GM18909 (cell line): Measurements from ENCODE around the gene KRTAP4-5.
"Not testable (repeated sequence)": the region's sequence is repeated elsewhere in the genome, so short reads cannot be mapped to it uniquely, and the experiment has no call there.

Experiments used
- ATAC-seq: cut with Tn5 transposase; IDR thresholded peaks from one replicate; pipeline ENCODE4 v1.9.1; 2021; ENCODE audit warnings: mild to moderate bottlenecking; ENCODE audit not compliant: unreplicated experiment, poor library complexity

Gene KRTAP4-5

DNA sequence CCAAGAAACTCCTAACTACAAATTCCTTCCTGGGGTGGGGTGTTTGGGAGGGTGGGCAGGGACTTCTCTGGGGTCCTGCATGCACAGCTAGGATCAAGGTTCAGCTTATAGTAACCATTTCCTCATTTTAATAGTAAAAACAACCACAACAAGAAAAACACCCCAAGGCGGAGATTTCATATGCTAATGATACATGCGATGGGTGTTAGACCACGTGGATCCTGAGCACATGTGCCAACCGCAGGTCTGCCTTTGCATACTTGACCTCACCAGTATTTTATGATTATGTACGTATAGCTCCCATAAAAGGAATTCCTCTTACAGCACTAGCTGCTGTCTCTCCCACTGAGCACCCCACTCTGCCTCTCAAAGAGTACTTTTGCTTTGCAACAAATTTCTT is 33.3 kb downstream of the KRTAP4-5 start:
- no peak for ATAC-seq

DNA sequence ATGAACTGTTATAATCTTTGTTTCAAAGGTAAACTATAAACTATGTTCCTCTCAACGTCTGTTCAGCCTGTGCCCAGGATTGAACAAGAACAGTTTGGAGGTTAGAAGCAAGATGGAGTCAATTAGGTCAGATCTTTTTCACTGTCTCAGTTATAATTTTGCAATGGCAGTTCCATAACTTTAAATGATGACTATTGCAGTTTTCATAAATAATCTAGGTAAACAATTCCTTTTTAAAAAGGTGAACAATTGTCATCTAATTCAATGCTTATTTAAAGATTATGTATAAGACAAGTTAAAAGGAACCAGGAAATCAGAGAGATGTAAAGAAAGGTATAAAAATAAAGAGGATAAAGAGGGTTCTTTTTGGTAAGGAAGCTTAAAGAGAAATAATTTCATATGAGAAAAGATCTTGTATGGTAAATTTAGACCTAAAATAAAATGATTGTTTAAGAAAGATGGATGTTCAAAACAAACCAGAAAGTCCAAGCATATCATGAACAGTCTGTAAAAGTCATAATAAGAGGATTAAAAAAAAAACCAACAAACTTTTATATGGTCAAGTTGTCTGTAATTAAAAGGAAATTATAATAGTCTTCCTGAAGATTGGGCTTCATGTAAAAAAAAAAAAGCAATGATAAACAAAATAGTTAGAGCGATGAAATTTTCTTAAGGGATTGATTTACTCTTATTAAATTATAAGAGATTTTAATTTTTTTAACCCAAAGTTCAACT is 38.3 kb downstream of the KRTAP4-5 start:
- ATAC-seq = no peak

DNA sequence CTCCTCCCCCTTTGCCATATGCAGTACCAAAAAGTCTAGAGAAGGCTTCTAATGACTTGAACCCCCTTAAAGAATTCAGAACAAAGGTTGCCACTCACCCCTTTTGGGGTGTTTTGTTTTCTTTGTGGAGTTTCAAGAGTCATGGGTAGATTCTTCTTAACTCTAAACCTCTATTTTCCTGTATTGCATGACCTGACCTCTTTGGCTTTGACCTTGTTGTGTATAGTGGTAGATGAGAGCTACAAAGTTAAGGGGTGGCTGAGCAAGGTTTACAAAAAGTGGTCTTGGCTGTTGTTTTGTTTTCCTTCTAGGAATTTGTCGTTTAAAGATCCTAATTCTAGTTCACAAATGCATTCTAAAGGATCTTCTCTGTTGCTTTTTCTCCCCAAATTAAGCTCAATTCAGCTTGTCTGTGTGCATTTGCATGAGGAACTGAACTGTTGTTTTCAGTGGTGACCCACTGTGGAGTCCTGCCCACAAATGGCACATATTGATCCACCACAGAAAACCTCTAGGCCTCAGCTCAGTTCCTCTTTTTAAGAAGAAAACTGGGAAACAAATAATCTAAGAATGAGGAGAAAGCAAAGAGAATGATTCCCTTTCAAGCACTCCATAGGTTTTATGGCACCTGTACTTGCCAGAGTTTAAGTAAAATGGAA is 40.8 kb downstream of the KRTAP4-5 start:
- not testable (repeated sequence) for ATAC-seq

GRCh38 chr17:41107941-41108450 is 41.6 kb downstream of the KRTAP4-5 start:
- ATAC-seq = no peak

DNA sequence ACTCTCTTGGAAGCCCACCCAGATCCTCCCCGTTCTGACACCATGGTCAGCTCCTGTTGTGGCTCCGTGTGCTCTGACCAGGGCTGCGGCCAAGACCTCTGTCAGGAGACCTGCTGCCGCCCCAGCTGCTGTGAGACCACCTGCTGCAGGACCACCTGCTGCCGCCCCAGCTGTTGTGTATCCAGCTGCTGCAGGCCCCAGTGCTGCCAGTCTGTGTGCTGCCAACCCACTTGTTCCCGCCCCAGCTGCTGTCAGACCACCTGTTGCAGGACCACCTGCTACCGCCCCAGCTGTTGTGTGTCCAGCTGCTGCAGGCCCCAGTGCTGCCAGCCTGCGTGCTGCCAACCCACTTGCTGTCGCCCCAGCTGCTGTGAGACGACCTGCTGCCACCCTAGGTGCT is 44.3 kb downstream of the KRTAP4-5 start, which contains the start of gene KRTAP4-9:
Gene KRTAP4-9, plus strand, starts transcription at position 43 of the 400 bp plus-strand sequence. Its CDS starts 0 bp downstream, at position 43.
- ATAC-seq = not testable (repeated sequence)

DNA sequence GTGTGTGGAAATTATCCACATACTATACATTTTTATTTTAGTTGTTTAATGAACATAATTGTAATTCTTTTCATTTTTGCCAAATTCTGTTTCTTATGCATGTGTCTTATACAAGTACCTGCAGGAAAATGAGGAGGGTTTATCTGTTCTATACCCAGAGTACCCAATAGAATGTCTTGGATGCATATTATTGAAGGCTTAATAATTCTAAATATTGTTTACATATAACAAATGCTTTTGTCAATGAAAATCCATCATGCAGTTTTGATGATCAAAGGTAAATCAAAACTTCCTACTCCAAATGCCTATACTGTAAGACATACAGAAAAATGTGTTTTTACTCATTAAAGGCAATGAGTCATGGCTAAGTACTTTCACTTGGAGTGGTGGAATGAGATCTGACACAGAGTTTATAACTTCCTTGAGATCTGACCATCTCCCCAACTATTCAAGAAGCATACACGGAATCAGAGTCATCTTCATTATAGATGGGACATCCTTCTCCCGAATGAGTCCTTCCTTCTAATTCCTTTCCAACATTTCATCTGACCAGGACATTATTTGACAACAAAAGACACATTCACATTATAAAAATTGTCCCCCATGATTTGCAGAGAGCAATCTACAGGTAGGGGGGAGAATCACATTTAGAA is 45.1 kb downstream of the KRTAP4-5 start:
- not testable (repeated sequence) for ATAC-seq

DNA sequence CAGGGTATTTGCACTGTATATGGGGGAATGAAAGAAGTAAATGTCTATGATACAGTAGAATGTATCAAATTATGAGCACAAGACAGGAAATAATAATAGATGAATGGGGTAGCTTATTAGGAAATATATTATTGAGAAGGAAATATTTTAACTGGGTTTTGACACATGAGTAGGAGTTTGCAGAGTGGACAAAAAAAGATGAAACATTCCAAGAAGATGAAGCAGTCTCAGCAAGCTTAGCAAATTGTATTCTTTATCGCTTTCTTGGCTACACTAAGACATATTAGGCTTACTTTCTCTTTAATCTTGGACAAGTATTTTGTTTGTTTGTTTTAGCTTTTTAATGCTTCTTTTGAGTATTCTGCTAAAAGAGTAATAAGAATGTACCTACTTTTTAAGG is 45.7 kb downstream of the KRTAP4-5 start:
- ATAC-seq = no peak

DNA sequence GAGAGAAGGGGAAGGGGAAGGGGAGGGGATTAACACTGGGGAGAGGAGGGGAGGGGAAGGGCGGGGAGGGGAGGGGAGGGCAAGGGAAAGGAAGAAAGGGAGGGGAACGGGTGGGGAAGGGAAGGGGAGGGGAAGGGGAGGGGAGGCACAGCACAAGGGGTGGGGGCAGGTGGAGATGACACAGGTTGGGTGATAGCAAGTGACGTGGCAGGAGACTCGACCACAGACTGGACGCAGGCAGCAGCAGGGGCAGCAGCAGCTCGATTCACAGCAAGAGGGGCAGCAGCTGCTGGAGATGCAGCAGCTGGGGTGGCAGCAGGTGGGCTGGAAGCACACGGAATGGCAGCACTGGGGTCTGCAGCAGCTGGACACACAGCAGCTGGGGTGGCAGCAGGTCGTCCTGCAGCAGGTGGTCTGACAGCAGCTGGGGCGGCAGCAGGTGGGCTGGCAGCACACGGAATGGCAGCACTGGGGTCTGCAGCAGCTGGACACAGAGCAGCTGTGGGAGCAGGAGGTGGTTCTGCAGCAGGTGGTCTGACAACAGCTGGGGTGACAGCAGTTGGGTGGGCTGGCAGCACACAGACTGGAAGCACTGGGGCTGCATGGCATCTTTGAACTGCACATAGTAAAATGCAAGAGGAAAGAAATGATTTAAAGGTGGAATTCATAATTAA is 47.9 kb downstream of the KRTAP4-5 start, which contains the start of gene KRTAP4-16:
Gene KRTAP4-16, minus strand, starts transcription at position 624 of the 674 bp plus-strand sequence. Its CDS starts 0 bp downstream, at position 624.
- no peak for ATAC-seq

DNA sequence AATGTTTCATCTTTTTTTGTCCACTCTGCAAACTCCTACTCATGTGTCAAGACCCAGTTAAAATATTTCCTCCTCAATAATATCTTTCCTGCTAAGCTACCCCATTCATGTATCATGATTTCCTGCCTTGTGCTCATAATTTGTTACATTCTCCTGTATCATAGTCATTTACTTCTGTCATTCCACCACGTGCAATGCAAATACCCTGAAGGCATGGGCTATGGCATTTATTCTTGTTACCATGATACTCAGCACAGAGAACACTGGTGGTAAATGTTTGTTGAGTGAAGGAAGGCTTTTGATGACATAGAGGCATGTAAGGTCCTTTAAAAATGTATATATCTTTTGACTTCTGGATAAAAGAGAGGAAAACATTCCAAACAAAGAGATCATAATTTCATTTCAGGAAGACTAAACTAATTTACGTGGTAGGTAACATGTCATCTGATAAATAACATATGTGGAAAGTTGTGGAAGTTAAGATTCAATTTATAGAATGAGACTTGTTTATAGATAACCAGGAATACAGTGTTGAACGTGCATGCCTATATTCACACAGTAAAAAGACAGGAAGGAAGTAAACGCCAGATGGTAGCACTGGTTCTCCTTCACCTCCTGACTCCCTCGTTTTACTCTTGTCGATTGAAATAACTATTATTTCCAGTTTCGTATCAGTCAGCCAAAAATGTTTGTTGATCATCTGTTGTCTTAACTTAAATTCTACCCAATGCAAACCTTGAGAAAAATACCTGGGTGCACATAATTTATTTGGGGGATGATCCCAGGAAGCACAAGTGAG is 49.7 kb downstream of the KRTAP4-5 start:
- not testable (repeated sequence) for ATAC-seq
